H1 (cell line): ENCODE measurements around the gene GCNA. TPM values are rescaled to one million over a fixed set of nuclear protein-coding genes. Genes with fewer than 3 reads are reported as not detected.

Experiments
- CTCF ChIA-PET: fragments of 300-600 bp; sonication (Branson Sonifier 250); formaldehyde crosslinking; loops from one replicate; lab custom pipeline; 2021; ENCODE audit not compliant: partially characterized antibody; lab: Charles Lee
- POLR2A ChIA-PET: fragments of 300-600 bp; sonication (Branson Sonifier 250); formaldehyde crosslinking; loops from one replicate; lab custom pipeline; 2021; ENCODE audit warnings: inconsistent platforms; ENCODE audit not compliant: partially characterized antibody; lab: Charles Lee
- DNase-seq, 2 experiments: peaks; one replicate each; pipeline versions ENCODE4 v3.0.0 to v3.0.0-alpha.2; 2010 to 2022; ENCODE audit warnings: low spot score in 2 of 2, low read depth in 1 of 2, mixed read lengths in 1 of 2
- FAIRE-seq: peaks from 2 replicates; lab custom pipeline; 2011; peaks lifted over from hg19 to GRCh38; lab: Jason Lieb, UNC
- H2AFZ ChIP-seq: 2 replicates; pipeline ENCODE4 v1.8.1; 2012; ENCODE audit warnings: low read length, inconsistent platforms
- H2AK5ac ChIP-seq: 2 replicates; pipeline ENCODE4 v1.6.1; 2013; ENCODE audit warnings: low read depth, low read length
- H2BK120ac ChIP-seq: replicated peaks from 2 replicates; pipeline ENCODE3; 2013; ENCODE audit warnings: low read depth, low read length, inconsistent platforms
- H2BK12ac ChIP-seq: 2 replicates; pipeline ENCODE4 v1.6.1; 2013; ENCODE audit warnings: low read depth, low read length
- H2BK15ac ChIP-seq: 2 replicates; pipeline ENCODE4 v1.6.1; 2013; ENCODE audit warnings: low read length
- H2BK20ac ChIP-seq: 2 replicates; pipeline ENCODE4 v1.6.1; 2013; ENCODE audit warnings: low read length
- H2BK5ac ChIP-seq: 2 replicates; pipeline ENCODE4 v1.6.1; 2013; ENCODE audit warnings: low read depth, low read length
- H3K14ac ChIP-seq: 2 replicates; pipeline ENCODE4 v1.6.1; 2013; ENCODE audit warnings: inconsistent platforms; ENCODE audit not compliant: insufficient read length
- H3K18ac ChIP-seq: 2 replicates; pipeline ENCODE4 v1.6.1; 2013; ENCODE audit warnings: low read length; ENCODE audit errors: extremely low read depth
- H3K23ac ChIP-seq: 2 replicates; pipeline ENCODE4 v1.6.1; 2013; ENCODE audit warnings: inconsistent platforms; ENCODE audit not compliant: insufficient read length
- H3K23me2 ChIP-seq: 2 replicates; pipeline ENCODE4 v1.6.1; 2013; ENCODE audit warnings: low read depth, low read length
- H3K27ac ChIP-seq: 2 replicates; pipeline ENCODE4 v1.6.1; 2011; ENCODE audit warnings: low read depth, low read length, inconsistent platforms
- H3K27me3 ChIP-seq, 4 experiments: replicated peaks in 1 of 4; 1 replicate in 1 of 4; 2 replicates in 3 of 4; pipeline versions ENCODE4 v1.6.1 to v1.8.1; 2011 to 2013; ENCODE audit warnings: low read length in 3 of 4, mild to moderate bottlenecking in 3 of 4, inconsistent platforms in 2 of 4, mixed read lengths in 2 of 4, moderate library complexity in 1 of 4; ENCODE audit not compliant: control insufficient read depth in 3 of 4, insufficient read depth in 3 of 4; ENCODE audit errors: extremely low read depth in 1 of 4
- H3K36me3 ChIP-seq, 4 experiments: 2 replicates each; pipeline versions ENCODE4 v1.6.1 to v1.8.1; 2011 to 2013; ENCODE audit warnings: mild to moderate bottlenecking in 4 of 4, low read length in 3 of 4, moderate library complexity in 2 of 4, control low read depth in 1 of 4, inconsistent platforms in 1 of 4; ENCODE audit not compliant: insufficient read depth in 4 of 4, control insufficient read depth in 2 of 4
- H3K4ac ChIP-seq: replicated peaks from 2 replicates; pipeline ENCODE3; 2013; ENCODE audit warnings: low read length, low read depth, mixed read lengths, inconsistent platforms; ENCODE audit not compliant: insufficient read length
- H3K4me1 ChIP-seq, 4 experiments: replicated peaks in 1 of 4; 1 replicate in 1 of 4; 2 replicates in 3 of 4; pipeline versions ENCODE4 v1.6.1 to v1.8.1; 2011 to 2013; ENCODE audit warnings: low read length in 3 of 4, inconsistent platforms in 2 of 4, mixed read lengths in 1 of 4; ENCODE audit not compliant: insufficient read depth in 4 of 4, control insufficient read depth in 3 of 4
- H3K4me2 ChIP-seq, 2 experiments: 2 replicates each; pipeline versions ENCODE4 v1.6.1 to v1.8.1; 2011 to 2013; ENCODE audit warnings: low read depth in 2 of 2, low read length in 2 of 2, control low read depth in 1 of 2, inconsistent platforms in 1 of 2, mild to moderate bottlenecking in 1 of 2; ENCODE audit not compliant: insufficient read depth in 1 of 2
- H3K4me3 ChIP-seq, 4 experiments: fragments of 200-600, 300-600 bp in 1 of 4; sonication (generic), shearing (Covaris generic), sonication (Bioruptor Twin) in 1 of 4; 2 replicates each; pipeline versions ENCODE4 v1.5.1 to v1.8.1; 2011 to 2016; ENCODE audit warnings: low read length in 4 of 4, low read depth in 3 of 4, control low read depth in 2 of 4, inconsistent platforms in 2 of 4, mild to moderate bottlenecking in 2 of 4, mixed read lengths in 1 of 4, moderate library complexity in 1 of 4; ENCODE audit not compliant: insufficient read depth in 2 of 4; ENCODE audit errors: extremely low read depth in 1 of 4
- H3K56ac ChIP-seq: replicated peaks from 2 replicates; pipeline ENCODE3; 2013; ENCODE audit warnings: low read depth, mild to moderate bottlenecking, mixed read lengths, low read length, inconsistent platforms; ENCODE audit not compliant: insufficient read length
- H3K79me1 ChIP-seq: 2 replicates; pipeline ENCODE4 v1.6.1; 2013; ENCODE audit warnings: low read depth, low read length, control low read depth
- H3K79me2 ChIP-seq, 2 experiments: 2 replicates each; pipeline versions ENCODE4 v1.6.1 to v1.8.1; 2012 to 2013; ENCODE audit warnings: low read length in 2 of 2, mild to moderate bottlenecking in 2 of 2, inconsistent platforms in 1 of 2; ENCODE audit not compliant: insufficient read depth in 2 of 2, control insufficient read depth in 1 of 2
- H3K9ac ChIP-seq, 4 experiments: replicated peaks in 1 of 4; 1 replicate in 1 of 4; 2 replicates in 3 of 4; pipeline versions ENCODE4 v1.6.1 to v1.8.1; 2011 to 2013; ENCODE audit warnings: low read depth in 3 of 4, low read length in 3 of 4, control low read depth in 2 of 4, mild to moderate bottlenecking in 2 of 4, moderate library complexity in 2 of 4, inconsistent platforms in 1 of 4; ENCODE audit errors: extremely low read depth in 1 of 4
- H3K9me3 ChIP-seq, 2 experiments: 2 replicates each; pipeline versions ENCODE4 v1.6.1 to v1.8.1; 2012 to 2013; ENCODE audit warnings: mild to moderate bottlenecking in 2 of 2, moderate library complexity in 2 of 2, control low read depth in 1 of 2, inconsistent platforms in 1 of 2, low read depth in 1 of 2, low read length in 1 of 2, mixed read lengths in 1 of 2; ENCODE audit not compliant: insufficient read depth in 2 of 2
- H4K20me1 ChIP-seq, 2 experiments: replicated peaks in 1 of 2; 2 replicates each; pipeline versions ENCODE3 to v1.8.1; 2011 to 2013; ENCODE audit warnings: inconsistent platforms in 2 of 2, low read length in 2 of 2, mild to moderate bottlenecking in 1 of 2; ENCODE audit not compliant: insufficient read depth in 2 of 2, control insufficient read depth in 1 of 2
- H4K5ac ChIP-seq: 2 replicates; pipeline ENCODE4 v1.6.1; 2013; ENCODE audit warnings: low read length, low read depth, mixed read lengths, inconsistent platforms; ENCODE audit not compliant: insufficient read length
- H4K8ac ChIP-seq: 2 replicates; pipeline ENCODE4 v1.8.0; 2013; ENCODE audit warnings: mild to moderate bottlenecking, moderate library complexity, low read length, inconsistent platforms; ENCODE audit not compliant: insufficient read depth; ENCODE audit errors: extremely low read depth
- H4K91ac ChIP-seq: replicated peaks from 2 replicates; pipeline ENCODE3; 2013; ENCODE audit warnings: low read length, mixed read lengths, inconsistent platforms; ENCODE audit not compliant: insufficient read length
- ATF3 ChIP-seq: IDR thresholded peaks from 2 replicates; pipeline ENCODE4 v1.6.1; 2011; ENCODE audit warnings: low read depth, mild to moderate bottlenecking, low read length; ENCODE audit not compliant: insufficient read depth
- BCL11A ChIP-seq, 2 experiments: IDR thresholded peaks; one replicate each; pipeline ENCODE4 v1.6.1; 2011; ENCODE audit warnings: low read depth in 2 of 2, low read length in 2 of 2, mild to moderate bottlenecking in 2 of 2
- EGR1 ChIP-seq: IDR thresholded peaks from 2 replicates; pipeline ENCODE4 v1.6.1; 2011; ENCODE audit warnings: low read depth, low read length, borderline replicate concordance
- GTF2F1 ChIP-seq: IDR thresholded peaks from 2 replicates; pipeline ENCODE4 v1.6.1; 2012; ENCODE audit warnings: low read depth, low read length, improper control_type of control experiment, borderline replicate concordance
- POU5F1 ChIP-seq: IDR thresholded peaks from 2 replicates; pipeline ENCODE4 v1.6.1; 2011; ENCODE audit warnings: low read depth, mild to moderate bottlenecking, low read length, moderate library complexity
- RFX5 ChIP-seq: IDR thresholded peaks from 2 replicates; pipeline ENCODE4 v1.6.1; 2011; ENCODE audit warnings: low read depth, low read length, improper control_type of control experiment, borderline replicate concordance
- SIN3A ChIP-seq, 2 experiments: IDR thresholded peaks in 1 of 2; conservative IDR thresholded peaks in 1 of 2; 2 replicates each; pipeline ENCODE4 v1.6.1; 2011 to 2012; ENCODE audit warnings: low read length in 2 of 2, improper control_type of control experiment in 1 of 2, low read depth in 1 of 2, mild to moderate bottlenecking in 1 of 2
- SP4 ChIP-seq: IDR thresholded peaks from 2 replicates; pipeline ENCODE4 v1.6.1; 2012; ENCODE audit warnings: low read length, inconsistent platforms
- SUZ12 ChIP-seq: fragments of 200-600 bp; sonication (generic); IDR thresholded peaks from 2 replicates; pipeline ENCODE4 v1.6.1; 2012; ENCODE audit warnings: mild to moderate bottlenecking, inconsistent platforms, low read length, moderate library complexity, mixed read lengths
- TCF12 ChIP-seq: IDR thresholded peaks from 2 replicates; pipeline ENCODE4 v1.6.1; 2011; ENCODE audit warnings: low read depth, mild to moderate bottlenecking, low read length
- WGBS, 2 experiments: shearing (Covaris generic) in 1 of 2; methylation state at CpG; one replicate each; pipeline versions ENCODE4 v1.1.6 to v1.1.7; 2013 to 2015; ENCODE audit warnings: low lambda C conversion rate in 2 of 2, mixed read lengths in 2 of 2, inconsistent platforms in 1 of 2, low coverage in 1 of 2, missing lambda C conversion rate in 1 of 2; ENCODE audit not compliant: insufficient replicate concordance in 2 of 2, insufficient coverage in 1 of 2, insufficient read length in 1 of 2; ENCODE audit errors: extremely low coverage in 1 of 2, missing lambda C conversion rate in 1 of 2; 5-methylcytosine and 5-hydroxymethylcytosine counted together
- polyA plus RNA-seq, 7 experiments: library from polyadenylated mRNA; depleted of rRNA in 3 of 7; stranded (reverse) in 5 of 7; unstranded in 2 of 7; fragments of >200 nt in 5 of 7; fragments of 200-250 nt in 2 of 7; gene quantifications; 1 replicate in 5 of 7; 2 replicates in 1 of 7; 4 replicates in 1 of 7; pipeline versions ENCODE4 v1.2.1 to v1.2.3, GENCODE V29; 2011 to 2013; ENCODE audit warnings: missing spikeins in 2 of 7, mixed read lengths in 2 of 7
- total RNA-seq: library from RNA; stranded (reverse); fragmentation: NEBNext Ultra II Directional; extraction: Animal tissue kit (Norgen Biotek cat#: 25700); gene quantifications from 2 replicates; pipeline ENCODE4 v1.2.1, GENCODE V29; 2021
- TF ChIP-seq, protein P1 (sequence below): IDR thresholded peaks from 2 replicates; pipeline ENCODE4 v1.6.1; 2012; ENCODE audit warnings: inconsistent platforms

Gene GCNA
- total and polyA plus RNA-seq, 2 of the 8 experiments (the other 6 are each of a cell fraction or from before 2014, with no cell fraction given), result 0.41 to 0.95 TPM

GRCh38 chrX:71629467-71629866 lies 51.2 kb downstream of the GCNA start:
- H3K27me3 ChIP-seq, result no peaks in the 10 kb centered on the region
- H3K4me3 ChIP-seq, result no peak overlapping the region
- no peak overlapping the region for H2BK20ac ChIP-seq
- no peak overlapping the region for H3K4me2 ChIP-seq
- no peaks in the 10 kb centered on the region for H4K20me1 ChIP-seq
- TF ChIP-seq POU5F1 (no peak), SP4 (no peak), SIN3A (conservative IDR thresholded peaks at IDR 0.05 in 1 of 2, IDR thresholded peaks at IDR 0.05 in 1 of 2; ENCODE audit: low read depth in 1 of 2, low read length in 2 of 2) (no peak), RFX5 (no peak), TCF12 (no peak), GTF2F1 (no peak), EGR1 (no peak), SUZ12 (no peak), ATF3 (no peak), BCL11A (IDR thresholded peaks at IDR 0.05; ENCODE audit: low read depth in 2 of 2, low read length in 2 of 2) (no peak)
- TF ChIP-seq, protein P1, sequence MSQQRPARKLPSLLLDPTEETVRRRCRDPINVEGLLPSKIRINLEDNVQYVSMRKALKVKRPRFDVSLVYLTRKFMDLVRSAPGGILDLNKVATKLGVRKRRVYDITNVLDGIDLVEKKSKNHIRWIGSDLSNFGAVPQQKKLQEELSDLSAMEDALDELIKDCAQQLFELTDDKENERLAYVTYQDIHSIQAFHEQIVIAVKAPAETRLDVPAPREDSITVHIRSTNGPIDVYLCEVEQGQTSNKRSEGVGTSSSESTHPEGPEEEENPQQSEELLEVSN, result no peak
- H2AK5ac ChIP-seq, result no peak overlapping the region
- H3K23ac ChIP-seq, result no peak overlapping the region
- no peaks in the 10 kb centered on the region for H3K4me1 ChIP-seq
- no peak overlapping the region for H3K9ac ChIP-seq
- CTCF ChIA-PET, result no interaction called here
- 100% methylated on average over 2 of the region's 2 CpGs; no CpG with 5 or more reads in 1 of the 2 experiments for WGBS, 2 experiments
- H2BK15ac ChIP-seq, result no peak overlapping the region
- H3K56ac ChIP-seq, result no peak overlapping the region
- no peak overlapping the region for H2BK12ac ChIP-seq
- H2AFZ ChIP-seq, result no peak overlapping the region
- H3K79me2 ChIP-seq, result no peaks in the 10 kb centered on the region
- H4K8ac ChIP-seq, result no peak overlapping the region
- H3K9me3 ChIP-seq, result no peaks in the 10 kb centered on the region
- no peak overlapping the region for H3K4ac ChIP-seq
- H3K79me1 ChIP-seq, result no peaks in the 10 kb centered on the region
- H3K14ac ChIP-seq, result no peak overlapping the region
- H4K5ac ChIP-seq, result no peak overlapping the region
- no peak overlapping the region for H4K91ac ChIP-seq
- H3K23me2 ChIP-seq, result no peaks in the 10 kb centered on the region
- no peaks in the 10 kb centered on the region for H3K36me3 ChIP-seq
- no peak overlapping the region for H2BK120ac ChIP-seq
- no peak overlapping the region for H3K27ac ChIP-seq
- no peak for FAIRE-seq
- H3K18ac ChIP-seq, result no peak overlapping the region
- POLR2A ChIA-PET, result no interaction called here
- DNase-seq, result no peak
- no peak overlapping the region for H2BK5ac ChIP-seq
